Naive thymus-derived CD4-positive, alpha-beta T cell (primary cell): ENCODE data around the gene DUSP28. TPM values are rescaled to one million over a fixed set of nuclear protein-coding genes. Genes with fewer than 3 reads are reported as not detected.
A peak's percentile ranks its signal among the peaks of the same experiment; 100 is the strongest.

ENCODE experiments used
- ATAC-seq: fragments of 150-1000 bp; cut with Tn5 transposase; 2 replicates; pipeline ENCODE4 v1.10.0; 2021; ENCODE audit warnings: mild to moderate bottlenecking, moderate library complexity
- CTCF ChIA-PET: fragments of 350-600 bp; sonication (Branson Sonifier 250); formaldehyde crosslinking; loops from one replicate; lab custom pipeline; 2021; ENCODE audit warnings: antibody characterized with exemption; lab: Charles Lee
- POLR2A ChIA-PET: fragments of 350-600 bp; sonication (Branson Sonifier 250); formaldehyde crosslinking; loops from one replicate; lab custom pipeline; 2021; ENCODE audit warnings: antibody characterized with exemption, inconsistent platforms; lab: Charles Lee
- DNase-seq, 9 donors: peaks; one replicate each; pipeline versions ENCODE4 v3.0.0 to v3.0.0-alpha.2; 2020 to 2022; ENCODE audit warnings: mixed read lengths in 1 of 9
- H3K27ac ChIP-seq: one replicate; pipeline ENCODE4 v1.7.0; 2013; ENCODE audit warnings: mild to moderate bottlenecking, low read depth, low read length, moderate library complexity
- H3K27me3 ChIP-seq, 2 donors: one replicate each; pipeline ENCODE4 v1.7.0; 2013; ENCODE audit warnings: low read length in 2 of 2, mild to moderate bottlenecking in 2 of 2, moderate library complexity in 2 of 2; ENCODE audit not compliant: control insufficient read depth in 2 of 2, insufficient read depth in 2 of 2
- H3K36me3 ChIP-seq, 3 experiments: 1 replicate in 2 of 3; 2 replicates in 1 of 3; pipeline ENCODE4 v1.7.0; 2013; ENCODE audit warnings: low read length in 3 of 3, mild to moderate bottlenecking in 3 of 3, moderate library complexity in 1 of 3; ENCODE audit not compliant: insufficient read depth in 3 of 3, control insufficient read depth in 2 of 3
- H3K4me1 ChIP-seq, 2 donors: one replicate each; pipeline ENCODE4 v1.7.0; 2013; ENCODE audit warnings: low read length in 2 of 2, mild to moderate bottlenecking in 2 of 2, moderate library complexity in 1 of 2; ENCODE audit not compliant: control insufficient read depth in 2 of 2, insufficient read depth in 2 of 2
- H3K4me3 ChIP-seq: 2 replicates; pipeline ENCODE4 v1.7.0; 2013; ENCODE audit warnings: mild to moderate bottlenecking, low read length
- H3K9me3 ChIP-seq, 3 experiments: 1 replicate in 2 of 3; 2 replicates in 1 of 3; pipeline ENCODE4 v1.7.0; 2013; ENCODE audit warnings: low read length in 3 of 3; ENCODE audit not compliant: control insufficient read depth in 2 of 3
- H3K27ac Mint-ChIP-seq, 9 donors: one replicate each; pipeline ENCODE4 v1.8.0; 2020 to 2022; ENCODE audit warnings: mixed read lengths in 9 of 9, mild to moderate bottlenecking in 8 of 9, moderate library complexity in 5 of 9, inconsistent platforms in 2 of 9
- H3K27me3 Mint-ChIP-seq, 5 donors: one replicate each; pipeline ENCODE4 v1.8.0; 2021 to 2022; ENCODE audit warnings: mixed read lengths in 5 of 5, mild to moderate bottlenecking in 1 of 5
- H3K36me3 Mint-ChIP-seq, 5 donors: one replicate each; pipeline ENCODE4 v1.8.0; 2020 to 2022; ENCODE audit warnings: mixed read lengths in 5 of 5, mild to moderate bottlenecking in 3 of 5, inconsistent platforms in 1 of 5
- H3K4me1 Mint-ChIP-seq, 7 donors: one replicate each; pipeline ENCODE4 v1.8.0; 2020 to 2022; ENCODE audit warnings: mixed read lengths in 7 of 7, mild to moderate bottlenecking in 3 of 7, inconsistent platforms in 1 of 7
- H3K4me3 Mint-ChIP-seq, 10 donors: one replicate each; pipeline ENCODE4 v1.8.0; 2020 to 2022; ENCODE audit warnings: mild to moderate bottlenecking in 10 of 10, mixed read lengths in 10 of 10, moderate library complexity in 6 of 10, inconsistent platforms in 2 of 10
- H3K9me3 Mint-ChIP-seq, 11 donors: one replicate each; pipeline ENCODE4 v1.8.0; 2020 to 2022; ENCODE audit warnings: mixed read lengths in 11 of 11, mild to moderate bottlenecking in 4 of 11, inconsistent platforms in 1 of 11, moderate library complexity in 1 of 11
- intact Hi-C, 2 donors: fragments of 100-400 bp; cut with micrococcal nuclease; formaldehyde crosslinking; loops; one replicate each; pipeline ENCODE4 v1.15.1; 2023
- polyA plus RNA-seq, 2 donors: library from polyadenylated mRNA; unstranded; fragments of 300-500 nt; fragmentation: Illumina TruSeq; gene quantifications; one replicate each; pipeline ENCODE4 v1.2.3, GENCODE V29; 2021
- total RNA-seq, 6 experiments: library from RNA in 5 of 6; stranded (reverse) in 5 of 6; gene quantifications; 1 replicate in 5 of 6; 2 replicates in 1 of 6; pipeline ENCODE4 v1.2.3 and lab custom pipeline; 2021 to 2026

The DUSP28 gene
- total and polyA plus RNA-seq, 7 experiments from 2014 or later = 11.1 to 30.1 (median 17.8) TPM

DNA sequence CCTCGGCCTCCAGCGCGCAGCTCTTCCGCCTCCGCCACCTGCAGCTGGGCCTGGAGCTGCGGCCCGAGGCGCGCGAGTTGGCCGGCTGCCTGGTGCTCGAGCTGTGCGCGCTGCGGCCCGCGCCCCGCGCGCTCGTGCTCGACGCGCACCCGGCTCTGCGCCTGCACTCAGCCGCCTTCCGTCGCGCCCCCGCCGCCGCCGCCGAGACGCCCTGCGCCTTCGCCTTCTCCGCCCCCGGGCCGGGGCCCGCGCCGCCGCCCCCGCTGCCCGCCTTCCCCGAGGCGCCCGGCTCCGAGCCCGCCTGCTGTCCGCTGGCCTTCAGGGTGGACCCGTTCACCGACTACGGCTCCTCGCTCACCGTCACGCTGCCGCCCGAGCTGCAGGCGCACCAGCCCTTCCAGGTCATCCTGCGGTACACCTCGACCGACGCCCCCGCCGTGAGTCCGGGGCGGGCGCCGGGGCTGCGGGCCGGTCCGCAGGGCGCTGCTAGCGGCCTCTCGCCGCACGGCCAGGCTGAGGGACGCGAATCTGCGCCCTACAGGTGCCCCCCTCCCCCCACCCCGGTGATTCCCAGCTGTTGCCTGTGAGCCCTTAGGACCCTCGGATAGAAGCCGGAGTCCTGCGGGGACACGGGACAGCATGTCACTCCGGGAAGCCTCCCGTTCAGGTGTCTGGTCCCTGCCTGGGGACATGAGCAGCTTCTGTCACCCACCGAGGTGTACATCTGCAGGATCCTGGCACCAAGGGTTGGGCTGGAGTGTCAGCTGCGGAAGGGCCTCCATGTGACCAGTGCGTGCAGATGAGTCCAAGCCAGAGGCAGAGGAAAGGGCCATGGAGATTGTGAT is 8.7 kb downstream of the DUSP28 start:
- Histone ChIP-seq H3K4me1 (peaks cover 56 to 62% of the 10 kb centered on the region in 2 donors), H3K36me3 (peaks cover 0 to 27% (median 0%) of the 10 kb centered on the region in 3 experiments), H3K4me3 (peak overlapping the region; percentile 70), H3K9me3 (no peaks in the 10 kb centered on the region), H3K27ac (peak overlapping the region; percentile 74), H3K27me3 (no peaks in the 10 kb centered on the region)
- Mint-ChIP-seq H3K27ac (peak overlapping the region in 8 of 9 donors; percentile 33 to 85 (median 76)), H3K27me3 (no peaks in the 10 kb centered on the region), H3K36me3 (peaks cover 0 to 26% (median 0%) of the 10 kb centered on the region in 5 donors), H3K4me3 (peak overlapping the region; percentile 81 to 91 (median 85)), H3K9me3 (no peaks in the 10 kb centered on the region), H3K4me1 (peaks cover 43 to 68% (median 56%) of the 10 kb centered on the region in 7 donors)
- ATAC-seq (peak; percentile 18), DNase-seq (peak in 8 of 9 donors; percentile 56 to 80 (median 72))
- POLR2A ChIA-PET = interaction anchor here (0.6 to 3.2 kb wide), 14 partner anchors 8 to 746 kb away, joined by 3 to 51 read pairs (median 4); partner anchors contain the start of genes CAPN10 and DUSP28
- intact Hi-C loops = loop anchor here (1.0 to 10.0 kb wide), 13 partner anchors 9 to 1316 kb away; partner anchors contain the start of genes DUSP28 (in 2 of the 2), D2HGDH (in 1 of the 2), DTYMK (in 1 of the 2) and HDAC4 (in 1 of the 2)
- CTCF ChIA-PET = interaction anchor here (1.3 to 1.7 kb wide), 2 partner anchors 9 to 18 kb away, joined by 3 to 6 read pairs; partner anchors contain the start of genes CAPN10 and DUSP28

DNA sequence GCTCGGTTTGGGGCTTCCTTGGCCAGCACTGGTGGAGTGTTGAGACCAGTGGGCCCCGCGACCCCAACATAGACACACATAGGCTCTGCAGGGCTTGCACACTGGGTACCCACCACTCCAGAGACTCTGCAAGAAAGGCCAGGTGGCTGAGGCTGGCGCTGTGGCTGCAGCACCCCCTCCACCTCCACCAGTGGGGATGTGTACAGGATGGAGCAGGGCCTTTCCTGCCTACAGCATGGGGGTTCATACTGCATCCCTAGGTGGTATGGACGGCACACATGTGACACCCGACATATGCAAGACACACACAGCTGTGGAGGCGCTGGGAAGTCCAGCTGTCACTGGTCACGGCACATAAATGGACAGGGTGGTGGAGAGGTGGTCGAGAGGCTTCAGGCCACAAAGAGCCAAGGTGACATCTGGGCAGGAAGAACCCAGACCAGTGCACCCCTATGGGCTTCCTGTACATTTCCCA is 9.4 kb downstream of the DUSP28 start:
- Mint-ChIP-seq H3K4me1 (peaks cover 36 to 61% (median 49%) of the 10 kb centered on the region in 7 donors), H3K36me3 (peaks cover 0 to 22% (median 0%) of the 10 kb centered on the region in 5 donors), H3K4me3 (peak overlapping the region; percentile 81 to 91 (median 85)), H3K27ac (peak overlapping the region in 8 of 9 donors; percentile 33 to 85 (median 76)), H3K9me3 (no peaks in the 10 kb centered on the region), H3K27me3 (no peaks in the 10 kb centered on the region)
- ATAC-seq (no peak), DNase-seq (peak in 2 of 9 donors; percentile 8 to 13)
- H3K36me3 ChIP-seq = peaks cover 0 to 33% (median 2%) of the 10 kb centered on the region in 3 experiments
- ChIA-PET POLR2A (interaction anchor here (0.6 to 3.2 kb wide), 9 partner anchors 8 to 53 kb away, joined by 3 to 51 read pairs (median 6); partner anchors contain the start of genes CAPN10 and DUSP28), CTCF (interaction anchor here (1.3 to 1.7 kb wide), 2 partner anchors 10 to 17 kb away, joined by 3 to 6 read pairs; partner anchors contain the start of genes CAPN10 and DUSP28)
- H3K4me1 ChIP-seq = peaks cover 50 to 56% of the 10 kb centered on the region in 2 donors
- H3K4me3 ChIP-seq = peak overlapping the region; percentile 70
- intact Hi-C loops = loop anchor here (1.0 to 10.0 kb wide), 12 partner anchors 13 to 1315 kb away; partner anchors contain the start of genes D2HGDH (in 1 of the 2), DTYMK (in 1 of the 2), HDAC4 (in 1 of the 2) and ING5 (in 1 of the 2)
- H3K27me3 ChIP-seq = no peaks in the 10 kb centered on the region
- peak overlapping the region; percentile 74 for H3K27ac ChIP-seq
- no peaks in the 10 kb centered on the region for H3K9me3 ChIP-seq

DNA sequence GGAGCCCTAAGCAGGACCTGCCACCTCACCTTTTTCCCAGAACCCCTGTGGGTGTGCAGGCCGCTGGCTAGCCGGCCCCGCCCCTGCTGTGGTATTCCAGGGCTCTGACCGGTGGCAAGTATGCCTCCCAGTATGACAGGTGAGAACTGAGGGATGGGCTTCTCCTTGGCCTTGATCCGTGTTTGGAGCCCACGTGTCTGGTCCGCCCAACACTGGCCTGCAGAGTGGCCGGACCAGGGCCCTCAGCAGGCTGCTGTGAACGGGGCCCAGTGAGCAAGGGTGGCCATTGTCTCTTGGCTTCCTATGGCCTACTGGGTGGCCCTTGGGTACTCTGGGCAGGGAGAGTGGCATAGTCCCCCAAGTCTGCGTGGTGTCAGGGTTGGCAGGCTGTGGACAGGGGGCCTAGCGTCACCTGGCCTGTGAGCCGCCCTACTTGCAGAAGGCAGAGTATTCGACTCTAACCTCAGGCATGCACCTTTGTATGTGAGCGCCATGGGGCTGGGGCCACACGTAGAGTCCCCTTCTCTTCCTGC is 9.9 kb downstream of the DUSP28 start:
- Histone ChIP-seq H3K27ac (peak overlapping the region; percentile 51), H3K27me3 (no peaks in the 10 kb centered on the region), H3K9me3 (no peaks in the 10 kb centered on the region), H3K36me3 (peaks cover 0 to 38% (median 7%) of the 10 kb centered on the region in 3 experiments), H3K4me3 (peak overlapping the region; percentile 70), H3K4me1 (peaks cover 45 to 51% of the 10 kb centered on the region in 2 donors)
- ChIA-PET POLR2A (interaction anchor here (1.3 to 3.2 kb wide), 4 partner anchors 9 to 16 kb away, joined by 3 to 51 read pairs (median 18); partner anchors contain the start of genes CAPN10 and DUSP28), CTCF (no interaction called here)
- no peaks in the 10 kb centered on the region for H3K27me3 Mint-ChIP-seq
- peaks cover 0 to 17% (median 0%) of the 10 kb centered on the region in 5 donors for H3K36me3 Mint-ChIP-seq
- intact Hi-C loops = loop anchor here (1.0 to 10.0 kb wide), 12 partner anchors 12 to 1315 kb away; partner anchors contain the start of genes D2HGDH (in 1 of the 2), DTYMK (in 1 of the 2), HDAC4 (in 1 of the 2) and ING5 (in 1 of the 2)
- DNase-seq = peak in 3 of 9 donors; percentile 6 to 21 (median 8)
- ATAC-seq = no peak
- H3K4me3 Mint-ChIP-seq = peak overlapping the region; percentile 81 to 91 (median 85)
- no peaks in the 10 kb centered on the region for H3K9me3 Mint-ChIP-seq
- H3K27ac Mint-ChIP-seq = peak overlapping the region in 6 of 9 donors; percentile 33 to 75 (median 60)
- H3K4me1 Mint-ChIP-seq = peaks cover 31 to 56% (median 44%) of the 10 kb centered on the region in 7 donors

DNA sequence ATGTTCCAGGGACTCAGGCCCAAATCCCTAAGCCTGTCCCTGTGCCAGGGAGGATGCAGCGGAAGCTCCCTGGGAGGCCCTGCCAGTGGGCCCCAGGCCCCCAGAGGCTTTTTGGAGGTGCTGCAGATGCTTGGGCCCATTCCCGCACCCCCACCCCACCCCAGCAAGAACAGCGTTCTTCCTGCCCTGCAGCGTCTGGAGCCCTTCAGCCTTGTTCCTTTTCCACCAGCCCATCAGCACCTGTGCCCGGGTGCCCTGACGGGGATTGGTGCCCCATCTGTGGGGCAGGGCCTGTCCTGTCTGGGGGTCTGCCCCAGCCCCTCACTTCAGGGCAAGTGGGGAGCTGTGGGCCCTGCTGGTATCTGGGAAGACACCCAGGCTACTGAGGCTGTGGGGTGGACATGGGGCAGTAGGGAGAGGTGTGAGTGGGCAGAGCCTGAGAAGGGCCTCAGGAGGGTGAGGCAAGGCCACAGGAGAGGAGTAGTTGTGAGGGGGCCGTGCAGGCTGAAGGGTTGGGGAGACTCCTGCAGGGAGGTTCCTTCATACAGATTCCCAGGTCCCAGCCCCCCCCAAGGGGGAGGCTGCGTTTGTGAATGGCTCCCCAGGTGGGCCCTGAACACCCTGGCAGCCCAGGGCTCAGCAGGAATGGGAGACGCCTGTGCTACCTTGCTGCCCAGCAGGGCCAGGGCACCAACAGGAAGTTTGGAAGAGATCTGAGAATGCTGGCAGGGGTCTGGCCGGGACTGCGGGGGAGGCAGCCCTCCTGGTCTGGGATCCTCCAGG is 10.6 kb downstream of the DUSP28 start:
- DNase-seq (peak in 3 of 9 donors; percentile 6 to 20 (median 6)), ATAC-seq (no peak)
- POLR2A ChIA-PET = interaction anchor here (0.7 to 3.2 kb wide), 6 partner anchors 10 to 54 kb away, joined by 3 to 51 read pairs (median 3); partner anchors contain the start of genes CAPN10 and DUSP28
- intact Hi-C loops = no loop called here
- CTCF ChIA-PET = no interaction called here
- H3K4me1 Mint-ChIP-seq = peaks cover 25 to 49% (median 37%) of the 10 kb centered on the region in 7 donors
- H3K27ac ChIP-seq = peak overlapping the region; percentile 51
- no peaks in the 10 kb centered on the region for H3K27me3 ChIP-seq
- H3K27me3 Mint-ChIP-seq = no peaks in the 10 kb centered on the region
- no peaks in the 10 kb centered on the region for H3K9me3 ChIP-seq
- H3K4me1 ChIP-seq = peaks cover 40 to 45% of the 10 kb centered on the region in 2 donors
- peak overlapping the region; percentile 70 for H3K4me3 ChIP-seq
- peak overlapping the region in 7 of 9 donors; percentile 9 to 75 (median 65) for H3K27ac Mint-ChIP-seq
- H3K9me3 Mint-ChIP-seq = no peaks in the 10 kb centered on the region
- peak overlapping the region in 9 of 10 donors; percentile 33 to 91 (median 85) for H3K4me3 Mint-ChIP-seq
- H3K36me3 Mint-ChIP-seq = peaks cover 0 to 12% (median 0%) of the 10 kb centered on the region in 5 donors
- H3K36me3 ChIP-seq = peaks cover 2 to 45% (median 8%) of the 10 kb centered on the region in 3 experiments

DNA sequence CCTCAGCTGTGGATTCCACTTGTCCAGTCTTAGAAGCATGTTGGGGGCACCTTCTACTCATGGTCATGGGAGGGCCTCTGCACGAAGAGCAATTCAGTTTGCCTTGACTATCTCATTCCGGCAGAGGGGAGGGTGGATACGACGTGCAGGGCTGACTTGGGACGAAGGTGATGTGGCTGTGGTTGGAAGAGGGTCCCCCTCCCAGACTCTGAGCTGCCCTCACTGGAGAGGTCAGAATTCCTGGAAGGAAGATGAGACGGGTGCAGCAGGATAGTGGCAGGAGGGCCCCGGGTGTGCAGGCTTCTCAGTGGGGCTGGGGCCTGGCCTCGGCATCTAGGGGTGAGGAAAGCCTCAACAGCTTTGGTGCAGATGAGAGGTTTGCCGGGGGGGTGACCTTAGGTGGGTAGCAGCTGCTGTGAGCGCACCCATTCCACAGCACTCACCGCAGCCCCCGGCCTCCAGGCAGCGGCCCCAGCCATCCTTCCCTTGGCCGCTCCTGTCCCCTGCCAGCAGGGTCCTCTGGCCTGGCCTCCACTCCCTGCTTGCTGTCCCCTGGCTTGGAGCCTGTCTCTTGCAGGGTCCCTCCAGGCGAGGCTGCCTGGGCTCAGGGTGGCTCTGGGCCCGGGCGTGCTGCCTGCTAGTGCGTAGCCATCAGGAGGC is 11.3 kb downstream of the DUSP28 start:
- H3K27me3 Mint-ChIP-seq = no peaks in the 10 kb centered on the region
- DNase-seq (peak in 2 of 9 donors; percentile 4 to 21), ATAC-seq (no peak)
- H3K36me3 Mint-ChIP-seq = peaks cover 0 to 12% (median 0%) of the 10 kb centered on the region in 5 donors
- Histone ChIP-seq H3K9me3 (no peaks in the 10 kb centered on the region), H3K27me3 (no peaks in the 10 kb centered on the region), H3K27ac (peak overlapping the region; percentile 51), H3K4me3 (no peak overlapping the region), H3K4me1 (peaks cover 35 to 40% of the 10 kb centered on the region in 2 donors), H3K36me3 (peaks cover 7 to 52% (median 8%) of the 10 kb centered on the region in 3 experiments)
- H3K4me1 Mint-ChIP-seq = peaks cover 25 to 43% (median 37%) of the 10 kb centered on the region in 7 donors
- CTCF ChIA-PET = no interaction called here
- peak overlapping the region in 8 of 10 donors; percentile 12 to 88 (median 54) for H3K4me3 Mint-ChIP-seq
- no peaks in the 10 kb centered on the region for H3K9me3 Mint-ChIP-seq
- intact Hi-C loops = no loop called here
- peak overlapping the region in 8 of 9 donors; percentile 9 to 88 (median 66) for H3K27ac Mint-ChIP-seq
- POLR2A ChIA-PET = interaction anchor here (0.7 to 3.2 kb wide), 7 partner anchors 9 to 57 kb away, joined by 3 to 51 read pairs (median 3); partner anchors contain the start of genes CAPN10 and DUSP28
